ENCODE data around the gene C6orf89. TPM values are rescaled to one million over a fixed set of nuclear protein-coding genes. Genes with fewer than 3 reads are reported as not detected.

C6orf89 gene
- total RNA-seq, 1 experiment from 2014 or later, result 11.8 TPM

DNA sequence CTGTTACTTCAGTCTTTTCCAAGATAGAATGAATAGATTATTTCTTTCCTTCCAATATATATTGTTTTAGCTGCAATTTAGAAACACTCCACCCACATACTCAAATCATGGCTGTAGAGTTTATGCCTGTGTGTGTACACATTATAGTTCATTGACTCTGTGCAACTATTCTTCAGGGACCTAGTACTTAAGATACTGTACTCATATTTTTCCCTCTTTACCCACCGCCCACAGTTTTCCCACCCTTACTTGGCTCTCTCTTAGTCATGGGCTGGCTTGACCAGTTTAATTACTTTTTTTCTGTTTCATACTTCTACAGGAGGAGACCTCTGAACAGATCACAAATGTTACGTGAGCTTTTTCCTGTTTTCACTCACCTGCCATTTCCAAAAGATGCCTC lies 30.4 kb downstream of the C6orf89 start:
- no peak overlapping the region for H2BK120ac ChIP-seq (ENCODE audit: low read depth, low read length, poor library complexity, severe bottlenecking)
- no peak overlapping the region for H3T11ph ChIP-seq (ENCODE audit: low read length)
- no peak overlapping the region for H3K4ac ChIP-seq (ENCODE audit: low read depth, low read length)
- H3K4me1 ChIP-seq (ENCODE audit: insufficient read depth, low read length), result no peaks in the 10 kb centered on the region
- H3K18ac ChIP-seq (ENCODE audit: insufficient read length, low read depth, low read length), result no peak overlapping the region
- H3K4me2 ChIP-seq (ENCODE audit: insufficient read depth, insufficient read length, low read length), result no peak overlapping the region
- WGBS (ENCODE audit: extremely low coverage, insufficient read length, low lambda C conversion rate), result no CpG with 5 or more reads among the region's 2 CpGs
- H3K27me3 ChIP-seq (ENCODE audit: insufficient read depth, low read length), result no peaks in the 10 kb centered on the region
- no peak overlapping the region for H3K14ac ChIP-seq (ENCODE audit: insufficient read depth, low read length)
- no peak overlapping the region for H3K23ac ChIP-seq (ENCODE audit: insufficient read length, low read depth, low read length)
- no peak overlapping the region for H4K91ac ChIP-seq (ENCODE audit: insufficient read length, low read depth, low read length)
- no peak overlapping the region for H2BK15ac ChIP-seq (ENCODE audit: low read depth, low read length)
- H3K9ac ChIP-seq (ENCODE audit: extremely low read depth, insufficient read length, low read length), result no peak overlapping the region
- no peaks in the 10 kb centered on the region for H4K20me1 ChIP-seq (ENCODE audit: control insufficient read depth, insufficient read depth, insufficient read length)
- no peak overlapping the region for H2BK20ac ChIP-seq (ENCODE audit: low read depth, low read length, poor library complexity, severe bottlenecking)
- no peak overlapping the region for H2AK5ac ChIP-seq (ENCODE audit: insufficient read length, low read length)
- no peak overlapping the region for H3K4me3 Mint-ChIP-seq
- no peak overlapping the region for H4K8ac ChIP-seq (replicated peaks; ENCODE audit: insufficient read length, low read depth, low read length)
- H3K4me1 Mint-ChIP-seq, result peaks cover 4 to 8% of the 10 kb centered on the region in 2 experiments
- H3K27ac ChIP-seq (ENCODE audit: insufficient read length, low read depth, low read length), result no peak overlapping the region
- H4K5ac ChIP-seq (ENCODE audit: insufficient read length, low read depth, low read length), result no peak overlapping the region
- H3K9me3 ChIP-seq (ENCODE audit: control insufficient read depth, low read depth, low read length), result no peaks in the 10 kb centered on the region
- H2BK5ac ChIP-seq (ENCODE audit: insufficient read length, low read length), result no peak overlapping the region
- peaks cover 0 to 2% (median 0%) of the 10 kb centered on the region in 3 experiments; a peak in 1 of 7 replicates for H3K36me3 Mint-ChIP-seq (ENCODE audit: insufficient read depth in 1 of 3, low read depth in 3 of 3)
- no peaks in the 10 kb centered on the region for H3K23me2 ChIP-seq (ENCODE audit: insufficient read length, low read depth, low read length, poor library complexity, severe bottlenecking)
- H3K9me3 Mint-ChIP-seq, result no peaks in the 10 kb centered on the region
- no peak for DNase-seq
- no peak overlapping the region for H2AFZ ChIP-seq (ENCODE audit: low read length)
- H3K27me3 Mint-ChIP-seq (ENCODE audit: low read depth), result no peaks in the 10 kb centered on the region
- H3K79me2 ChIP-seq (ENCODE audit: insufficient read depth, low read length), result no peaks in the 10 kb centered on the region
- no peak overlapping the region for H3K56ac ChIP-seq (ENCODE audit: insufficient read length, low read depth, low read length)
- TF ChIP-seq, protein P1, sequence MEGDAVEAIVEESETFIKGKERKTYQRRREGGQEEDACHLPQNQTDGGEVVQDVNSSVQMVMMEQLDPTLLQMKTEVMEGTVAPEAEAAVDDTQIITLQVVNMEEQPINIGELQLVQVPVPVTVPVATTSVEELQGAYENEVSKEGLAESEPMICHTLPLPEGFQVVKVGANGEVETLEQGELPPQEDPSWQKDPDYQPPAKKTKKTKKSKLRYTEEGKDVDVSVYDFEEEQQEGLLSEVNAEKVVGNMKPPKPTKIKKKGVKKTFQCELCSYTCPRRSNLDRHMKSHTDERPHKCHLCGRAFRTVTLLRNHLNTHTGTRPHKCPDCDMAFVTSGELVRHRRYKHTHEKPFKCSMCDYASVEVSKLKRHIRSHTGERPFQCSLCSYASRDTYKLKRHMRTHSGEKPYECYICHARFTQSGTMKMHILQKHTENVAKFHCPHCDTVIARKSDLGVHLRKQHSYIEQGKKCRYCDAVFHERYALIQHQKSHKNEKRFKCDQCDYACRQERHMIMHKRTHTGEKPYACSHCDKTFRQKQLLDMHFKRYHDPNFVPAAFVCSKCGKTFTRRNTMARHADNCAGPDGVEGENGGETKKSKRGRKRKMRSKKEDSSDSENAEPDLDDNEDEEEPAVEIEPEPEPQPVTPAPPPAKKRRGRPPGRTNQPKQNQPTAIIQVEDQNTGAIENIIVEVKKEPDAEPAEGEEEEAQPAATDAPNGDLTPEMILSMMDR (conservative IDR thresholded peaks at IDR 0.05), result no peak
- H3K27ac Mint-ChIP-seq, result no peak overlapping the region; a peak in 1 of 7 replicates
- no peaks in the 10 kb centered on the region for H3K79me1 ChIP-seq (ENCODE audit: insufficient read depth, low read depth, low read length, poor library complexity, severe bottlenecking)
- H2BK12ac ChIP-seq (ENCODE audit: insufficient read length, low read depth, low read length), result no peak overlapping the region

All from H9 (cell line).